HepG2 (cell line): ENCODE results near the gene KATNA1. TPM values are rescaled to one million over a fixed set of nuclear protein-coding genes. Genes with fewer than 3 reads are reported as not detected.
A peak's percentile ranks its signal among the peaks of the same experiment; 100 is the strongest.

ENCODE experiments used
- CREB3 ChIP-seq: sonication (generic); formaldehyde crosslinking; IDR thresholded peaks from 2 replicates; pipeline ENCODE4 v1.5.0; 2020; ENCODE audit warnings: missing genetic modification reagents
- DR1 ChIP-seq: sonication (generic); formaldehyde crosslinking; IDR thresholded peaks from 2 replicates; pipeline ENCODE4 v1.8.0; 2021; ENCODE audit warnings: mild to moderate bottlenecking, missing genetic modification reagents, inconsistent platforms
- FOXK1 ChIP-seq: sonication (generic); formaldehyde crosslinking; IDR thresholded peaks from 2 replicates; pipeline ENCODE4 v1.4.0; 2020; ENCODE audit warnings: low read depth, missing genetic modification reagents, borderline replicate concordance
- HNRNPL ChIP-seq: fragments of 200-400 bp; formaldehyde crosslinking; IDR thresholded peaks from 2 replicates; pipeline ENCODE4 v1.6.1; 2017; ENCODE audit warnings: mild to moderate bottlenecking, low read depth, low read length
- KDM3A ChIP-seq: IDR thresholded peaks from 2 replicates; pipeline ENCODE4 v1.6.1; 2018; ENCODE audit warnings: low read depth, missing compliant biosample characterization
- MAFF ChIP-seq: IDR thresholded peaks from 2 replicates; pipeline ENCODE4 v1.6.1; 2011; ENCODE audit warnings: low read depth, low read length, improper control_type of control experiment
- MTA1 ChIP-seq: sonication (generic); formaldehyde crosslinking; IDR thresholded peaks from 2 replicates; pipeline ENCODE4 v1.4.0; 2020; ENCODE audit warnings: missing genetic modification reagents, mild to moderate bottlenecking, borderline replicate concordance
- MYC ChIP-seq: sonication (generic); formaldehyde crosslinking; IDR thresholded peaks from 2 replicates; pipeline ENCODE4 v1.9.0; 2021; ENCODE audit warnings: missing genetic modification reagents, borderline replicate concordance
- PAX8 ChIP-seq: sonication (generic); formaldehyde crosslinking; IDR thresholded peaks from 2 replicates; pipeline ENCODE4 v1.8.0; 2022; ENCODE audit warnings: mild to moderate bottlenecking, missing genetic modification reagents, borderline replicate concordance
- PRDM15 ChIP-seq: sonication (generic); formaldehyde crosslinking; IDR thresholded peaks from 2 replicates; pipeline ENCODE4 v1.4.0; 2020; ENCODE audit warnings: missing genetic modification reagents
- REPIN1 ChIP-seq: sonication (generic); formaldehyde crosslinking; IDR thresholded peaks from 2 replicates; pipeline ENCODE4 v1.8.0; 2022; ENCODE audit warnings: missing genetic modification reagents, low read depth, mild to moderate bottlenecking, borderline replicate concordance
- TAF15 ChIP-seq: fragments of 200-400 bp; formaldehyde crosslinking; IDR thresholded peaks from one replicate; pipeline ENCODE4 v1.6.1; 2018; ENCODE audit warnings: mild to moderate bottlenecking, low read depth, low read length; ENCODE audit not compliant: poor library complexity, severe bottlenecking
- TFDP2 ChIP-seq: sonication (generic); formaldehyde crosslinking; IDR thresholded peaks from 2 replicates; pipeline ENCODE4 v1.4.0; 2020; ENCODE audit warnings: missing genetic modification reagents
- TRIM24 ChIP-seq: sonication (generic); formaldehyde crosslinking; IDR thresholded peaks from 2 replicates; pipeline ENCODE4 v1.8.0; 2022; ENCODE audit warnings: mild to moderate bottlenecking, missing genetic modification reagents
- ZKSCAN1 ChIP-seq: fragments of 150-350 bp; IDR thresholded peaks from 2 replicates; pipeline ENCODE4 v1.6.1; 2014; ENCODE audit warnings: low read length
- ZNF143 ChIP-seq: sonication (generic); formaldehyde crosslinking; IDR thresholded peaks from 2 replicates; pipeline ENCODE4 v1.4.0; 2020; ENCODE audit warnings: missing genetic modification reagents
- ZNF3 ChIP-seq: IDR thresholded peaks from 2 replicates; pipeline ENCODE4 v1.7.0; 2017; ENCODE audit warnings: inconsistent platforms
- ZNF678 ChIP-seq: sonication (generic); formaldehyde crosslinking; IDR thresholded peaks from 2 replicates; pipeline ENCODE4 v1.4.0; 2020; ENCODE audit warnings: mild to moderate bottlenecking, missing genetic modification reagents
- ZNF800 ChIP-seq: sonication (generic); formaldehyde crosslinking; IDR thresholded peaks from 2 replicates; pipeline ENCODE4 v1.4.0; 2020; ENCODE audit warnings: missing genetic modification reagents
- ZNF850 ChIP-seq: sonication (generic); formaldehyde crosslinking; conservative IDR thresholded peaks from 2 replicates; pipeline ENCODE4 v1.9.0; 2021; ENCODE audit warnings: mild to moderate bottlenecking, missing genetic modification reagents
- polyA plus RNA-seq, 8 experiments: library from polyadenylated mRNA; depleted of rRNA in 3 of 8; stranded (reverse) in 7 of 8; unstranded in 1 of 8; fragments of >200 nt; fragmentation: Illumina TruSeq in 4 of 8; extraction: Trizol in 4 of 8; gene quantifications; 2 replicates each; pipeline versions ENCODE4 v1.2.1 to v1.2.3, GENCODE V29; 2011 to 2016; ENCODE audit warnings: low read depth in 4 of 8, missing spikeins in 1 of 8, mixed read lengths in 1 of 8; ENCODE audit not compliant: insufficient read depth in 1 of 8
- total RNA-seq, 5 experiments: library from RNA; depleted of rRNA; stranded (reverse); fragments of >200 nt; fragmentation: Illumina TruSeq; extraction: Trizol; gene quantifications; 2 replicates each; pipeline ENCODE4 v1.2.3, GENCODE V29; 2016; ENCODE audit warnings: low read depth in 1 of 5

KATNA1 gene
- total and polyA plus RNA-seq, 2 of the 13 experiments (the other 11 are each of a cell fraction or from before 2014, with no cell fraction given) = 14.8 to 25.3 TPM

GRCh38 chr6:149566410-149567193, 81.9 kb downstream of the KATNA1 start (continued):
- TF ChIP-seq TFDP2 (CRISPR knock-in tag) (peak; percentile 23; the same call in 1 of the 2 replicates), FOXK1 (no peak), MAFF (no peak), ZNF678 (CRISPR knock-in tag) (peak; percentile 67), HNRNPL (0 out of 2 replicates have a peak, but pooled peaks have one; percentile 23), REPIN1 (CRISPR knock-in tag) (peak; percentile 80), MTA1 (CRISPR knock-in tag) (peak; percentile 79; the same call in 1 of the 2 replicates), PAX8 (CRISPR knock-in tag) (peak; percentile 94), DR1 (CRISPR knock-in tag) (no peak; the same call in 1 of the 2 replicates), TRIM24 (no peak), CREB3 (CRISPR knock-in tag) (0 out of 2 replicates have a peak, but pooled peaks have one; percentile 13), PRDM15 (CRISPR knock-in tag) (no peak), ZKSCAN1 (no peak), MYC (CRISPR knock-in tag) (peak; percentile 2; the same call in 1 of the 2 replicates), ZNF800 (CRISPR knock-in tag) (no peak; the same call in 1 of the 2 replicates), ZNF850 (peak; percentile 83; the same call in 1 of the 2 replicates), ZNF143 (CRISPR knock-in tag) (no peak), KDM3A (CRISPR knock-in tag) (peak; percentile 82; the same call in 1 of the 2 replicates), TAF15 (no peak), ZNF3 (no peak)
